Colonic mucosa (tissue), 4 donors: Measurements from ENCODE around the gene MSI2. TPM values are rescaled to one million over a fixed set of nuclear protein-coding genes. Genes with fewer than 3 reads are reported as not detected.

ENCODE experiments used
- DNase-seq: peaks from one replicate; pipeline ENCODE4 v3.0.0-alpha.2; 2020
- H3K27ac ChIP-seq: fragments of 200-600 bp; one replicate; pipeline ENCODE4 v1.8.0; 2021
- H3K27me3 ChIP-seq: fragments of 200-600 bp; one replicate; pipeline ENCODE4 v1.8.0; 2021
- H3K36me3 ChIP-seq: fragments of 200-600 bp; one replicate; pipeline ENCODE4 v1.8.0; 2021
- H3K4me1 ChIP-seq: fragments of 200-600 bp; one replicate; pipeline ENCODE4 v1.8.0; 2021; ENCODE audit warnings: mild to moderate bottlenecking
- H3K4me3 ChIP-seq: fragments of 200-600 bp; one replicate; pipeline ENCODE4 v1.8.0; 2021
- H3K9ac ChIP-seq, 2 donors: one replicate each; pipeline ENCODE4 v1.7.0; 2013; ENCODE audit warnings: control low read depth in 2 of 2, low read depth in 2 of 2, low read length in 2 of 2
- H3K9me3 ChIP-seq: fragments of 200-600 bp; one replicate; pipeline ENCODE4 v1.8.0; 2021
- intact Hi-C: fragments of 100-400 bp; cut with DNase I; formaldehyde crosslinking; loops from one replicate; pipeline ENCODE4 v1.14.1; 2022
- total RNA-seq, 2 donors: library from RNA; stranded (reverse); fragmentation: NEBNext Ultra II Directional in 1 of 2; extraction: Animal tissue kit (Norgen Biotek cat#: 25700) in 1 of 2; gene quantifications; one replicate each; pipeline ENCODE4 v1.2.1, GENCODE V29; 2021
- TF ChIP-seq, protein P1 (sequence below): fragments of 200-600 bp; IDR thresholded peaks from one replicate; pipeline ENCODE4 v1.8.0; 2022; ENCODE audit warnings: antibody characterized with exemption, mild to moderate bottlenecking
- donor health status: healthy.
- donor health status: DM: no; HTN: no; CAD: no.
- donor health status: DM: no; HTN: no; CAD: no.

MSI2 gene
- total RNA-seq, 2 donors from 2014 or later: 61.6 to 75.4 TPM

DNA sequence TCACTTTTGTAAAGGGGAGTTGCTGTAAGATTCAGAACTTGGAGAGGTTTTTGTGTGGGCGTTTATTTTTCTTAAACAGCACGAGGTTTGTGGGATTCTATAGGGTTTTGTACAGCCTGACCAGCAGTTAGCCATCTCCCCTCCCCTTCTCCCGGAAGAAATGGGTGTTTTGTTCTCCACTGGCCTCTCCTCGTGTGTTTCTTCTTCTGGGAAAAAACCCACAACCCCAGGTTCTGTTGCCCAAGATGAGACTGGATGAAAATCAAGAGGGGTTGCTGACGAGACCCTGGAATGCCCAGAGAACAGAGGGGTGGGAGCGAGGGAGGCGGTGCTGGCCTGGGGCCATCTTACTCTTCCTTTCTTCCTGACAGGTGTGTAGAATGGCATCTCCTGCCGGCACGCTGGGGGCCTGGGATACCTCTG is 186.1 kb downstream of the MSI2 start:
- Histone ChIP-seq H3K4me1 (peaks cover 8% of the 10 kb centered on the region), H3K9ac (no peak overlapping the region), H3K9me3 (no peaks in the 10 kb centered on the region), H3K4me3 (no peak overlapping the region), H3K27ac (no peak overlapping the region), H3K36me3 (no peaks in the 10 kb centered on the region), H3K27me3 (no peaks in the 10 kb centered on the region)
- intact Hi-C loops: loop anchor here (10.0 kb wide), 1 partner anchor 152 kb away; no protein-coding TSS in a partner anchor
- DNase-seq: no peak
- TF ChIP-seq, protein P1, sequence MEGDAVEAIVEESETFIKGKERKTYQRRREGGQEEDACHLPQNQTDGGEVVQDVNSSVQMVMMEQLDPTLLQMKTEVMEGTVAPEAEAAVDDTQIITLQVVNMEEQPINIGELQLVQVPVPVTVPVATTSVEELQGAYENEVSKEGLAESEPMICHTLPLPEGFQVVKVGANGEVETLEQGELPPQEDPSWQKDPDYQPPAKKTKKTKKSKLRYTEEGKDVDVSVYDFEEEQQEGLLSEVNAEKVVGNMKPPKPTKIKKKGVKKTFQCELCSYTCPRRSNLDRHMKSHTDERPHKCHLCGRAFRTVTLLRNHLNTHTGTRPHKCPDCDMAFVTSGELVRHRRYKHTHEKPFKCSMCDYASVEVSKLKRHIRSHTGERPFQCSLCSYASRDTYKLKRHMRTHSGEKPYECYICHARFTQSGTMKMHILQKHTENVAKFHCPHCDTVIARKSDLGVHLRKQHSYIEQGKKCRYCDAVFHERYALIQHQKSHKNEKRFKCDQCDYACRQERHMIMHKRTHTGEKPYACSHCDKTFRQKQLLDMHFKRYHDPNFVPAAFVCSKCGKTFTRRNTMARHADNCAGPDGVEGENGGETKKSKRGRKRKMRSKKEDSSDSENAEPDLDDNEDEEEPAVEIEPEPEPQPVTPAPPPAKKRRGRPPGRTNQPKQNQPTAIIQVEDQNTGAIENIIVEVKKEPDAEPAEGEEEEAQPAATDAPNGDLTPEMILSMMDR: no peak

DNA sequence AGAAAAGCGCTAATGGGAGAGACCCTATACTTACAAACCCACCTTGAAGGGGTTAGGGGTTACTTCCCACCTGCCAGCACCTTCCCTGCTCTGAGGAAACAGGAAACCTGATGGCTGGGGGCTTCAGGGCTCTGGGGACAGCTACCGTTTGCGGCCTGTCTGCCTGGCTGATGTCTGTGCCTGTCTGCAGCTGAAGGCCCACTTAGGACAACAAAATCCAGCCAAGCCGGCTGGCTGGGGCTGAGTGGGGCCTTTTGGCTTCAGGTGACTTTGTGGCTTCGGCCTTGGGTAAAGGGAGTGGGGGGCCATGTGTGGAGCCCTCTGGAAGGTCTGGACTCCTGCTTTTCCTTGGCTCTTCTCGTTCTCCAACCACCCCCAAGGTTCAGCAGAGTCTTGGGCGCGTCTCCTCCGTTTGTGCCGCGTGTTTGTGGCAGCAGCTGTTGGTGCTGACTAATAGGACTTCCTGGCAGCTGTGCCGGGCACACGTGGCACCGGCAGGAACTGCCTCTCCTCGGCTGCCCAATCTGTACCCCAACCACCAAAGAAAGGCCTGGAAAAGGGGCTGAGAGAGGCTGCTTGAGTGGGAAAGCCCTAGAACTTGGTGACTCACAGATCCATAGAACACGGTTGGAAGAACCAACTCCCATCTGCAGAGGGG is 186.7 kb downstream of the MSI2 start:
- intact Hi-C loops: loop anchor here (10.0 kb wide), 1 partner anchor 152 kb away; no protein-coding TSS in a partner anchor
- Histone ChIP-seq H3K27ac (no peak overlapping the region), H3K27me3 (no peaks in the 10 kb centered on the region), H3K4me3 (no peak overlapping the region), H3K4me1 (peaks cover 8% of the 10 kb centered on the region), H3K36me3 (no peaks in the 10 kb centered on the region), H3K9ac (no peak overlapping the region), H3K9me3 (no peaks in the 10 kb centered on the region)
- TF ChIP-seq, protein P1: no peak
- no peak for DNase-seq

DNA sequence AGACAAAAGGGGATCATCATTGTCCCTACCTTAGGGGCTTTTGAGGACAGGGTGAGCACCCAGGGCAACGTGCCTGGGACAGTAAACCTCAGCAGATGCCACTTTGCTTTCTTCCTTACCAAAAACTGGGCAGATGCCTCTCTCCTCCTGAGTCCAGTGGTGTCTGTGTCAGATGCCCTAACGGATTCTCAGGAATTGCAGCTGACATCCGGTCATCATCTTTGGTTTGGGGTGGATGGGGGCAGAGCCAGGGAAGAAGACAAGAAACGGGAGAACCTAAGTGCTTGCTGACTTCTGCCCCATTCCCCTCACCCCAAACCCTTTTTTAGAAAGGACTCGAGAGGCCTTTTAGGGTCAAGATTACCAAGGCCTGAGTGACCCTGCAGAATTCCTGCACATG is 187.5 kb downstream of the MSI2 start:
- intact Hi-C loops: loop anchor here (10.0 kb wide), 1 partner anchor 151 kb away; no protein-coding TSS in a partner anchor
- no peak for DNase-seq
- no peak overlapping the region for H3K4me3 ChIP-seq
- H3K36me3 ChIP-seq: no peaks in the 10 kb centered on the region
- peaks cover 8% of the 10 kb centered on the region for H3K4me1 ChIP-seq
- TF ChIP-seq, protein P1: no peak
- H3K27me3 ChIP-seq: no peaks in the 10 kb centered on the region
- no peak overlapping the region for H3K27ac ChIP-seq
- H3K9me3 ChIP-seq: no peaks in the 10 kb centered on the region
- no peak overlapping the region for H3K9ac ChIP-seq

DNA sequence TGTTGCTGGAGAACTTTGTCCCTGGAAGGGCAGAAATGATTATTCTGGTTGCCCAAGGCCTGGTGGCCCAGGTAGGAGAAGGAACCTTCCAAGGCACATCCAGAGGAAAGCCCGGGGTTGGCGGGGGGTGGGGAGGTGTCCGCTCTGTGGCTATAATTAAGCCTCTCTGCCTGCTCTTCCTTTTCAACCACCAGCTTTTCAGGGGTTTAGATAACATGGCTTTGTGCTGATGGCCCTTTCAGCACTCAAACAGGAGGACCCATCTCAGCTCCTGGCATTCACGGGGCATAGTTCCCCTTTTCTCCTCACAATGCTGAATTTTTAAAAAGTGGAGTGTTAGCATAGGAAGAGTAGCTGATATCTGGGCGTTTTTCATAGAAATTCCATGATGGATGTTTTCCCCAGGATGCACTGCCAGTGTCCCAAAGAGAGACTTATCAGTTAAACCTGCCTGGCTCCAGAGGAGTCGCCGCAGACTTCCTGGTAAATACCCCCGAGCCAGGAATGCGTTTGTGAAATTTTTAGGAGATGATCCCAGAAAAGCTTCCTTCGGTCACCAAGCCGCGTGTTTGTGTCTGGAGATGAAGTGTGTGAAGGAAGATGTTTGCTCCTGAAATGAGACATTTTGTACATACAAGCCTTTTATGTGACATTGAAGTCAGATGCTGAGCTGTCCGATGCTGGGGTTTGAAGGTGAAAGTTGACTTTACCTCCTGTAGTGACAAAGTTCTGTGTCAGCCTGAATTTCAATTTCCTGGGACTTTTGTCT is 188.5 kb downstream of the MSI2 start:
- Histone ChIP-seq H3K4me3 (no peak overlapping the region), H3K4me1 (peaks cover 8% of the 10 kb centered on the region), H3K9me3 (no peaks in the 10 kb centered on the region), H3K36me3 (no peaks in the 10 kb centered on the region), H3K27ac (no peak overlapping the region), H3K9ac (no peak overlapping the region), H3K27me3 (no peaks in the 10 kb centered on the region)
- TF ChIP-seq, protein P1: no peak
- intact Hi-C loops: loop anchor here (10.0 kb wide), 1 partner anchor 150 kb away; no protein-coding TSS in a partner anchor
- DNase-seq: no peak

DNA sequence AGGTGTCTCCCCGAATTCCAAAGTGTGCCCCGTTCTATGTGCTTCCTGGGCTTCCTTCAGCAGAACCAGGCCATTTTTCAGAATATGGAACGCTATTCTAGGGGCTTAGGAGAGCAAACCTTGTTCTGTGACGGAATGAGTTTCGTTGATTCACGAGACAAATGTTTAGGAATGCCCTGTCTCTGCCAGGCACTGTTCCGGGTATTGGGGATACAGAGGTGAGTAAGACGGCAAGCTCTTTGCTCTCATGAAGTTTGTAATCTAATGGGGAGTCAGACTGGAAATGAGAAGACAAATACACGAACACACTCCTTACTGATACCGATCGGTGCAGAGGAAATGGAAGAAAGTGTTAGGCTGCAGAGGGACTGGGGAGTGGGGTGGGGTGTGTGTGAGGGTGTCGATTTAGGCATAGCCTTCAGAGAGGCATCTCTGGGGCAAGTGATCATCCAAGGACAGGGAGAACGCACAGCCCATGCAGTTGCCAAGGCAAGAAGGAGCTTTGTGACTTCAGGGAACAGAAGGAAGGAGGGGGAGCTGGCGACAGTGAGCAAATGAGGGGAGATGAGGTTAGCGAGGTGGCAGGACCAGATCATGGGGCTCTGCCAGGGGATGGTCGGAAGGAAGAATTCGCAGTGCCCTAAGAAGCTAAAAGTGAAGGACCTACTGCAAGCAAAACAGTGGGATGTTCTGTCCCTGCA is 189.6 kb downstream of the MSI2 start:
- no peaks in the 10 kb centered on the region for H3K36me3 ChIP-seq
- H3K9ac ChIP-seq: no peak overlapping the region
- no peaks in the 10 kb centered on the region for H3K9me3 ChIP-seq
- TF ChIP-seq, protein P1: no peak
- intact Hi-C loops: loop anchor here (10.0 kb wide), 1 partner anchor 149 kb away; no protein-coding TSS in a partner anchor
- no peak for DNase-seq
- peaks cover 3% of the 10 kb centered on the region for H3K4me1 ChIP-seq
- H3K4me3 ChIP-seq: no peak overlapping the region
- H3K27ac ChIP-seq: no peak overlapping the region
- H3K27me3 ChIP-seq: no peaks in the 10 kb centered on the region
